OCI-LY7 (cell line): ENCODE results near the gene CCAR1. TPM values are rescaled to one million over a fixed set of nuclear protein-coding genes. Genes with fewer than 3 reads are reported as not detected.

ENCODE experiments used
- BruUV-seq: library from RNA; stranded (reverse); fragments of 400-500 nt; replicated peaks from 2 replicates; lab custom pipeline; 2021; lab: Mats Ljungman, UMichigan
- CTCF ChIA-PET: fragments of 300-600 bp; sonication (Branson Sonifier 250); formaldehyde crosslinking; loops from one replicate; lab custom pipeline; 2022; ENCODE audit warnings: antibody characterized with exemption; ENCODE audit not compliant: unreplicated experiment; lab: Charles Lee
- POLR2A ChIA-PET: fragments of 300-600 bp; sonication (Branson Sonifier 250); formaldehyde crosslinking; loops from one replicate; lab custom pipeline; 2022; ENCODE audit warnings: antibody characterized with exemption; lab: Charles Lee
- DNase-seq: peaks from one replicate; pipeline ENCODE4 v3.0.0-alpha.2; 2015; ENCODE audit warnings: low spot score
- H2AFZ ChIP-seq: fragments of 200-600 bp; sonication (generic), shearing (Covaris generic); 2 replicates; pipeline ENCODE4 v1.6.1; 2014; ENCODE audit warnings: mild to moderate bottlenecking, antibody characterized with exemption, low read length, moderate library complexity
- H3K27ac ChIP-seq: fragments of 200-600 bp; sonication (generic); 2 replicates; pipeline ENCODE4 v1.5.1; 2014; ENCODE audit warnings: mixed run types, low read depth, mild to moderate bottlenecking, moderate library complexity, low read length, inconsistent platforms; ENCODE audit not compliant: poor library complexity, severe bottlenecking
- H3K36me3 ChIP-seq: fragments of 200-600 bp; sonication (generic); 2 replicates; pipeline ENCODE4 v1.6.1; 2014; ENCODE audit warnings: mild to moderate bottlenecking, antibody characterized with exemption, low read length, moderate library complexity, mixed read lengths; ENCODE audit not compliant: insufficient read depth
- H3K4me1 ChIP-seq: fragments of 200-600 bp; sonication (generic); 2 replicates; pipeline ENCODE4 v1.5.1; 2014; ENCODE audit warnings: mild to moderate bottlenecking, low read length; ENCODE audit not compliant: insufficient read depth, poor library complexity, severe bottlenecking
- H3K4me2 ChIP-seq: fragments of 200-600 bp; sonication (generic); 2 replicates; pipeline ENCODE4 v1.6.1; 2014; ENCODE audit warnings: mild to moderate bottlenecking, low read length
- H3K4me3 ChIP-seq: fragments of 200-600 bp; sonication (generic); 2 replicates; pipeline ENCODE4 v1.5.1; 2014; ENCODE audit warnings: mild to moderate bottlenecking, low read depth, low read length; ENCODE audit not compliant: poor library complexity, severe bottlenecking
- H3K79me2 ChIP-seq: fragments of 200-600 bp; sonication (generic); 2 replicates; pipeline ENCODE4 v1.6.1; 2016; ENCODE audit warnings: low read depth, mild to moderate bottlenecking, low read length, moderate library complexity, mixed read lengths; ENCODE audit not compliant: insufficient read depth
- H3K9me2 ChIP-seq: fragments of 200-600 bp; sonication (generic); 2 replicates; pipeline ENCODE4 v1.6.1; 2016; ENCODE audit warnings: mild to moderate bottlenecking, low read length, mixed read lengths; ENCODE audit not compliant: insufficient read depth
- H3K9me3 ChIP-seq: fragments of 200-600 bp; sonication (generic); 2 replicates; pipeline ENCODE4 v1.6.1; 2014; ENCODE audit warnings: mild to moderate bottlenecking, mixed run types, low read length, mixed read lengths
- H4K20me1 ChIP-seq: fragments of 200-600 bp; sonication (generic); 2 replicates; pipeline ENCODE4 v1.6.1; 2014; ENCODE audit warnings: mild to moderate bottlenecking, antibody characterized with exemption, low read length, moderate library complexity, mixed read lengths; ENCODE audit not compliant: insufficient read depth
- CTCF ChIP-seq: fragments of 200-600 bp; sonication (generic); conservative IDR thresholded peaks from 2 replicates; pipeline ENCODE4 v1.5.1; 2014; ENCODE audit warnings: mild to moderate bottlenecking, antibody characterized with exemption, low read length, moderate library complexity, mixed read lengths
- EZH2phosphoT487 ChIP-seq: fragments of 200-600 bp; sonication (generic); IDR thresholded peaks from 2 replicates; pipeline ENCODE4 v1.6.1; 2018; ENCODE audit warnings: low read depth, borderline replicate concordance, mild to moderate bottlenecking, mixed run types, antibody characterized with exemption, low read length, moderate library complexity, mixed read lengths
- intact Hi-C: fragments of 100-400 bp; cut with micrococcal nuclease; formaldehyde crosslinking; loops from one replicate; pipeline ENCODE4 v1.10.0; 2022; ENCODE audit not compliant: unreplicated experiment
- total RNA-seq, 2 experiments: library from RNA; depleted of rRNA in 1 of 2; stranded (reverse); fragments of >200 nt in 1 of 2; shearing (Covaris generic) in 1 of 2; gene quantifications; 2 replicates each; pipeline ENCODE4 v1.2.3, GENCODE V29; 2014 to 2022

Gene CCAR1
- total RNA-seq, 2 experiments from 2014 or later, result 66.3 to 126 TPM

GRCh38 chr10:68828833-68829232, 107.8 kb downstream of the CCAR1 start:
- TF ChIP-seq EZH2phosphoT487 (no peak), CTCF (no peak)
- Histone ChIP-seq H3K79me2 (no peaks in the 10 kb centered on the region), H4K20me1 (no peaks in the 10 kb centered on the region), H3K27ac (no peak overlapping the region), H3K9me3 (no peaks in the 10 kb centered on the region), H3K9me2 (no peaks in the 10 kb centered on the region), H2AFZ (peak overlapping the region; percentile 62; the same call in 1 of the 2 replicates), H3K4me1 (peaks cover 9% of the 10 kb centered on the region), H3K4me2 (peak overlapping the region; percentile 69), H3K36me3 (no peaks in the 10 kb centered on the region), H3K4me3 (peak overlapping the region; percentile 66)
- DNase-seq, result no peak
- ChIA-PET POLR2A (interaction anchor here (0.6 kb wide), 1 partner anchor 16 kb away, joined by 3 read pairs; no protein-coding TSS in a partner anchor), CTCF (interaction anchor here (1.2 kb wide), 1 partner anchor 278 kb away, joined by 3 read pairs; no protein-coding TSS in a partner anchor)
- intact Hi-C loops, result loop anchor here (5.0 to 10.0 kb wide), 2 partner anchors 274 to 302 kb away; partner anchors contain the start of gene SLC25A16
- BruUV-seq, result TSS peak; percentile 65

GRCh38 chr10:68829521-68829920, 108.5 kb downstream of the CCAR1 start:
- Histone ChIP-seq H3K36me3 (no peaks in the 10 kb centered on the region), H3K27ac (no peak overlapping the region), H3K4me1 (peaks cover 9% of the 10 kb centered on the region), H3K79me2 (no peaks in the 10 kb centered on the region), H3K9me2 (no peaks in the 10 kb centered on the region), H3K4me2 (no peak overlapping the region), H4K20me1 (no peaks in the 10 kb centered on the region), H3K4me3 (no peak overlapping the region), H3K9me3 (no peaks in the 10 kb centered on the region), H2AFZ (no peak overlapping the region)
- CTCF ChIA-PET, result no interaction called here
- intact Hi-C loops, result loop anchor here (5.0 to 10.0 kb wide), 2 partner anchors 275 to 302 kb away; partner anchors contain the start of gene SLC25A16
- no TSS peak for BruUV-seq
- TF ChIP-seq CTCF (no peak), EZH2phosphoT487 (no peak)
- no peak for DNase-seq
- POLR2A ChIA-PET, result interaction anchor here (0.6 kb wide), 2 partner anchors 128 to 454 kb away, joined by 3 to 4 read pairs; no protein-coding TSS in a partner anchor

GRCh38 chr10:68829952-68830351, 108.9 kb downstream of the CCAR1 start:
- Histone ChIP-seq H3K36me3 (no peaks in the 10 kb centered on the region), H3K4me1 (peaks cover 9% of the 10 kb centered on the region), H3K27ac (no peak overlapping the region), H3K4me3 (no peak overlapping the region), H3K79me2 (no peaks in the 10 kb centered on the region), H2AFZ (no peak overlapping the region), H4K20me1 (no peaks in the 10 kb centered on the region), H3K9me2 (no peaks in the 10 kb centered on the region), H3K9me3 (no peaks in the 10 kb centered on the region), H3K4me2 (no peak overlapping the region)
- intact Hi-C loops, result loop anchor here (5.0 to 10.0 kb wide), 2 partner anchors 275 to 303 kb away; partner anchors contain the start of gene SLC25A16
- no peak for DNase-seq
- BruUV-seq, result no TSS peak
- no peak for TF ChIP-seq EZH2phosphoT487
- TF ChIP-seq CTCF, result no peak
- ChIA-PET POLR2A (interaction anchor here (0.6 kb wide), 1 partner anchor 454 kb away, joined by 3 read pairs; no protein-coding TSS in a partner anchor), CTCF (no interaction called here)
